Heart left ventricle (tissue), 16 donors: Measurements from ENCODE around the gene CENPP. TPM values are rescaled to one million over a fixed set of nuclear protein-coding genes. Genes with fewer than 3 reads are reported as not detected.

ENCODE experiments used
- ATAC-seq, 4 donors: fragments of 200-7000 bp; cut with Tn5 transposase; one replicate each; pipeline ENCODE4 v1.9.1; 2020 to 2022; ENCODE audit warnings: moderate library complexity in 4 of 4, mild to moderate bottlenecking in 3 of 4, moderate number of reproducible peaks in 1 of 4
- DNase-seq, 5 donors: peaks; one replicate each; pipeline ENCODE4 v3.0.0-alpha.2; 2020
- H3K27ac ChIP-seq, 12 donors: fragments of 200-600 bp; sonication (generic) in 4 of 12; one replicate each; pipeline versions ENCODE4 v1.5.0 to v1.8.0; 2016 to 2022; ENCODE audit warnings: mild to moderate bottlenecking in 2 of 12
- H3K27me3 ChIP-seq, 9 donors: fragments of 200-600 bp; sonication (generic) in 2 of 9; one replicate each; pipeline versions ENCODE4 v1.5.1 to v1.8.0; 2016 to 2022; ENCODE audit warnings: mild to moderate bottlenecking in 3 of 9
- H3K36me3 ChIP-seq, 9 donors: fragments of 200-600 bp; sonication (generic) in 2 of 9; one replicate each; pipeline versions ENCODE4 v1.5.0 to v1.8.0; 2018 to 2022; ENCODE audit warnings: mild to moderate bottlenecking in 2 of 9
- H3K4me1 ChIP-seq, 12 donors: fragments of 200-600 bp; sonication (generic) in 4 of 12; one replicate each; pipeline versions ENCODE4 v1.5.0 to v1.8.0; 2016 to 2022; ENCODE audit warnings: mild to moderate bottlenecking in 3 of 12
- H3K4me3 ChIP-seq, 12 donors: fragments of 200-600 bp; sonication (generic) in 4 of 12; one replicate each; pipeline versions ENCODE4 v1.5.0 to v1.8.0; 2017 to 2022; ENCODE audit warnings: mild to moderate bottlenecking in 9 of 12, moderate library complexity in 4 of 12
- H3K9me3 ChIP-seq, 12 donors: fragments of 200-600 bp; sonication (generic) in 4 of 12; one replicate each; pipeline versions ENCODE4 v1.5.0 to v1.8.0; 2016 to 2022; ENCODE audit warnings: mild to moderate bottlenecking in 1 of 12
- CTCF ChIP-seq, 12 donors: fragments of 200-600 bp; sonication (generic) in 4 of 12; IDR thresholded peaks; one replicate each; pipeline versions ENCODE4 v1.5.0 to v1.8.0; 2018 to 2022; ENCODE audit warnings: antibody characterized with exemption in 12 of 12, mild to moderate bottlenecking in 5 of 12
- POLR2A ChIP-seq, 2 donors: fragments of 450-650 bp; IDR thresholded peaks; one replicate each; pipeline ENCODE4 v1.6.1; 2017; ENCODE audit warnings: antibody characterized with exemption in 2 of 2, mild to moderate bottlenecking in 2 of 2, moderate library complexity in 2 of 2
- WGBS, 4 donors: extraction: QIAGEN DNeasy Blood & Tissue Kit in 2 of 4; methylation state at CpG; one replicate each; pipeline versions ENCODE4 v1.1.5 to v1.1.7; 2013 to 2018; 5-methylcytosine and 5-hydroxymethylcytosine counted together
- intact Hi-C, 10 donors: fragments of 100-400 bp; cut with DNase I; formaldehyde crosslinking; loops; one replicate each; pipeline versions ENCODE4 v1.11.1 to v1.14.2; 2022
- polyA plus RNA-seq, 2 donors: library from polyadenylated mRNA; stranded (reverse); fragments of 200-250 nt; gene quantifications; one replicate each; pipeline ENCODE4 v1.2.3, GENCODE V29; 2013
- total RNA-seq, 9 donors: library from RNA; depleted of rRNA in 2 of 9; stranded (reverse); fragments of >200 nt in 2 of 9; fragmentation: NEBNext Ultra II Directional in 3 of 9; extraction: Animal tissue kit (Norgen Biotek cat#: 25700) in 3 of 9; gene quantifications; one replicate each; pipeline versions ENCODE4 v1.1.0 to v1.2.4, GENCODE V29; 2016 to 2023
- donor health status: ischemic (EF 13 %, LVEDD 7.1; RV severe dilation, severe dysfunction).
- donor health status: healthy with polysubstance abuse.
- donor health status: DM: no; HTN: yes; CAD: no.
- donor health status: DM: no; HTN: no; CAD: no.
- donor health status: ischemic (EF 25% LVEDD 6.9; RV normal size, moderate dysfunction).
- donor health status: ischemic (EF 25% LVEDD 5.7; RV mildly dilated, moderate dysfunction).
- donor health status: healthy.
- donor health status: DM: yes; HTN: yes; CAD: no.
- donor health status: ischemic (EF 35%, LVEDD 5.7; RV mildly dilated, moderate dysfunction).
- donor health status: nonischemic (EF 11% LVEDD 7.7; RV severe dilation, severe dysfunction).
- donor health status: DM: yes; HTN: yes; CAD: no.
- donor health status: PGD.
- donor health status: ischemic (EF 29% LVEDD 5.4; RV normal size, mild dysfunction).
- donor health status: nonischemic (EF 23%, LVEDD 6.1; RV moderate dilation, normal function).

CENPP gene
- total and polyA plus RNA-seq, 11 donors, result 1.1 to 5.8 (median 2.4) TPM

GRCh38 chr9:92446536-92446935 lies 120.8 kb downstream of the CENPP start:
- H3K27ac ChIP-seq, result no peak overlapping the region
- ATAC-seq (no peak), DNase-seq (no peak)
- TF ChIP-seq CTCF (IDR thresholded peaks at IDR 0.05) (no peak), POLR2A (IDR thresholded peaks at IDR 0.05) (no peak)
- H3K27me3 ChIP-seq, result no peaks in the 10 kb centered on the region
- H3K4me3 ChIP-seq, result no peak overlapping the region
- peaks cover 0 to 2% (median 0%) of the 10 kb centered on the region in 12 donors for H3K4me1 ChIP-seq
- H3K9me3 ChIP-seq, result peaks cover 0 to 5% (median 0%) of the 10 kb centered on the region in 12 donors
- no peaks in the 10 kb centered on the region for H3K36me3 ChIP-seq
- intact Hi-C loops, result loop anchor here in 2 of 10 donors (10.0 kb wide), 2 partner anchors 78 to 312 kb away; no protein-coding TSS in a partner anchor

DNA sequence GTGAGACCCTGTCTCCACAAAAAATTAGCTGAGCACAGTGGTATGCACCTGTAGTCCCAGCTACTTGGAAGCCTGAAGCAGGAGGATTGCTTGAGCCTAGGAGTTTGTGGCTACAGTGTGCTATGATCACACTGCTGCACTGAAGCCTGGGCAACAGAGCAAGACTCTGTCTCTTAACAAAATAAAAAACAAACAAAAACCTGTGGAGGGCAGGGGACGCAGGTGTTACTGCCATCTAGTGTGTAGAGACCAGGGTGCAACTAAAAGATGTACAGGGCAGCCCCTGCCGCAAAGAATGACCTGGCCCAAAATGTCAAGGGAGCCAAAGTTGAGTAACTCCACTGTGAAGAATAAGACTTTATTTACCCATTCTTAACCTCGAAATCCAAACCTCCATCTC lies 129.5 kb downstream of the CENPP start:
- WGBS, 4 donors, result 84 to 90% (median 86%) methylated on average over 3 of the region's 3 CpGs
- Histone ChIP-seq H3K9me3 (no peaks in the 10 kb centered on the region), H3K27ac (no peak overlapping the region), H3K36me3 (peaks cover 0 to 35% (median 0%) of the 10 kb centered on the region in 9 donors), H3K27me3 (no peaks in the 10 kb centered on the region), H3K4me1 (no peaks in the 10 kb centered on the region), H3K4me3 (no peak overlapping the region)
- DNase-seq (no peak), ATAC-seq (no peak)
- intact Hi-C loops, result no loop called here
- peak in 2 of 12 donors; percentile 5 to 6 for TF ChIP-seq CTCF (IDR thresholded peaks at IDR 0.05)
- no peak for TF ChIP-seq POLR2A (IDR thresholded peaks at IDR 0.05)

DNA sequence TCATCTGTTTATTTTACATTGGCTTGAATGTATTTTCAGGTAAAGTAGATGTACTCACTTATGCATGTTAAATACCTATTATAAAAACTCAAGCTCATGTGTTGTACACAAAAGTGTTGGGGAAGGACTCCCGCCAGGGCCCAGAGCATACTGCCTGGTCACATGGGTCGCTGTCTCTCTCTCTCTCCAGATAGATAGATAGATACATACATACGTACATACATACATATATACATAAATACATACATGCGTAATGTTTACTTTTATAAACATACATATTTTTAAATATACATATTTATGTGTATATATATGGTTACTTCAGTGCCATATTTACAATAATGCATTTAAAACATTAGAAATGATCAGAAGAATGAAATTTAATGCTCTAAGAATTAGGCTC lies 131.8 kb downstream of the CENPP start:
- TF ChIP-seq CTCF (IDR thresholded peaks at IDR 0.05) (no peak), POLR2A (IDR thresholded peaks at IDR 0.05) (no peak)
- Histone ChIP-seq H3K27me3 (no peaks in the 10 kb centered on the region), H3K9me3 (no peaks in the 10 kb centered on the region), H3K27ac (no peak overlapping the region), H3K4me3 (no peak overlapping the region), H3K4me1 (no peaks in the 10 kb centered on the region), H3K36me3 (peaks cover 0 to 58% (median 0%) of the 10 kb centered on the region in 9 donors)
- no peak for ATAC-seq
- DNase-seq, result no peak
- WGBS, 4 donors, result 95 to 99% (median 96%) methylated on average over 4 of the region's 4 CpGs
- intact Hi-C loops, result no loop called here

- Histone ChIP-seq H3K4me1 (peaks cover 0 to 16% (median 8%) of the 10 kb centered on the region in 12 donors), H3K36me3 (peaks cover 0 to 93% (median 0%) of the 10 kb centered on the region in 9 donors), H3K27me3 (no peaks in the 10 kb centered on the region), H3K27ac (peak overlapping the region in 4 of 12 donors; percentile 29 to 71 (median 50)), H3K9me3 (no peaks in the 10 kb centered on the region), H3K4me3 (no peak overlapping the region)
- ATAC-seq (no peak), DNase-seq (no peak)
- no peak for TF ChIP-seq CTCF (IDR thresholded peaks at IDR 0.05)
- no peak for TF ChIP-seq POLR2A (IDR thresholded peaks at IDR 0.05)
- intact Hi-C loops, result loop anchor here in 1 of 10 donors (10.0 kb wide), 1 partner anchor 171 kb away; no protein-coding TSS in a partner anchor
Observed at GRCh38 chr9:92463387-92463786, 137.6 kb downstream of the CENPP start.
